Measurements from ENCODE around the gene SLC22A12. TPM values are rescaled to one million over a fixed set of nuclear protein-coding genes. Genes with fewer than 3 reads are reported as not detected.
"Not testable (repeated sequence)": the region's sequence is repeated elsewhere in the genome, so short reads cannot be mapped to it uniquely, and the experiment has no call there.

Gene SLC22A12
- total RNA-seq, 2 donors from 2014 or later = not detected

DNA sequence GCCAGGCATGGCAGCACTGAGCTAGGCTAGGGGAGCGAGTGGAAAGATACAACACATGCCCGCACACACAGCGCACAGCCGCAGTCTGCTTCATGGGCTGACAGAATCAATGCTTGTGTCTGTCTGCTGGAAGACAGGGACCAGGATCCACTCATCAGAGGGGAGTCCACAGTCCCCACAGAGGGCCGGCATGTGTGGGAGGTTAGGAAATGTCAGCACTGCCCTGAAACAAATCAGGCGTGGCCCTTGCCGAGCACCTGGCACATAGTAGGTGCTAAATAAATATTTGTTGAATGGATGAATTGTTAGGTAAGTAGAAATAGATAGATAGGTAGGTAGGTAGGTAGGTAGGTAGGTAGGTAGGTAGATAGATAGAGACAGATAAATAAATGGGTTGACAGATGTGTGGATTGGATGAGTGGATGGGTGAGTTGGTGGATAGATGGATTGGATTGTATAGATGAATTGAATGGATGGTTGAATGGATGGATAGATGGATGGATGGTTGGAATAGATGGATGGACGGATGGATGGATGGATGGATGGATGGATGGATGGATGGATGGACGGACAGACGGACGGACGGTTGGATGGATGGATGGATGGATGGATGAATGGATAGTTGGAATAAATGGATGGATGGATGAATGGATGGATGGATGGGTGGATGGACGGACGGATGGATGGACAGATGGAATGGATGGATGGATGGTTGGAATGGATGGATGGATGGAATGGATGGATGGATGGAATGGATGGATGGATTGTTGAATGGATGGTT, 3.3 kb downstream of the SLC22A12 start:
- DNase-seq = no peak
- H3K4me3 ChIP-seq (ENCODE audit: low read length) = no peak overlapping the region
- no peak overlapping the region for H3K27ac ChIP-seq (ENCODE audit: low read depth, low read length)
- H3K9ac ChIP-seq (ENCODE audit: extremely low read depth, low read length, poor library complexity, severe bottlenecking) = no peak overlapping the region
- H3K36me3 ChIP-seq (ENCODE audit: control insufficient read depth, insufficient read depth, low read length) = no peaks in the 10 kb centered on the region
- H3K4me1 Mint-ChIP-seq = no peaks in the 10 kb centered on the region
- no peaks in the 10 kb centered on the region for H3K27me3 ChIP-seq (ENCODE audit: control insufficient read depth, insufficient read depth, low read length, poor library complexity, severe bottlenecking)
- H3K4me1 ChIP-seq (ENCODE audit: control insufficient read depth, insufficient read depth, low read length) = no peaks in the 10 kb centered on the region
- WGBS, 2 experiments (ENCODE audit: insufficient coverage in 1 of 2, insufficient read length in 1 of 2) = 87 to 93% methylated on average over 11 to 14 of the region's 14 CpGs
- no peaks in the 10 kb centered on the region for H3K36me3 Mint-ChIP-seq (ENCODE audit: low read depth)
- H3K27ac Mint-ChIP-seq = no peak overlapping the region
- peaks cover 10% of the 10 kb centered on the region for H3K27me3 Mint-ChIP-seq (ENCODE audit: insufficient read depth)
- TF ChIP-seq CTCF (conservative IDR thresholded peaks at IDR 0.05) = no peak
- H3K9me3 Mint-ChIP-seq = no peaks in the 10 kb centered on the region
- no peak overlapping the region for H3K4me3 Mint-ChIP-seq
- H3K9me3 ChIP-seq (ENCODE audit: control insufficient read depth, low read length) = peaks cover 6% of the 10 kb centered on the region

DNA sequence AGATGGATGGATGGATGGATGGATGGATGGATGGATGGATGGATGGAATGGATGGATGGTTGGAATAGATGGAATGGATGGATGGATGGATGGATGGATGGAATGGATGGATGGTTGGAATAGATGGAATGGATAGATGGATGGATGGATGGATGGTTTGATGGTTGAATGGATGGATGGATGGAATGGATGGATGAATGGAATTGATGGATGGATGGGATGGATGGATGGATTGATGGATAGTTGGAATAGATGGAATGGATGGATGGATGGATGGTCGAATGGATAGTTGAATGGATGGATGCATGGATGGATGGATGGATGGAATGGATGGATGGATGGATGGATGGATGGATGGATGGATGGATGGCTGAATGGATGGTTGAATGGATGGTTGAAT, 4.9 kb downstream of the SLC22A12 start:
- 56 to 70% methylated on average over 1 of the region's 1 CpG for WGBS, 2 experiments (ENCODE audit: insufficient coverage in 1 of 2, insufficient read length in 1 of 2)
- not testable (repeated sequence) for H3K4me1 ChIP-seq (ENCODE audit: control insufficient read depth, insufficient read depth, low read length); H3K9me3 Mint-ChIP-seq; H3K4me3 ChIP-seq (ENCODE audit: low read length); H3K27ac ChIP-seq (ENCODE audit: low read depth, low read length); H3K27ac Mint-ChIP-seq; H3K36me3 ChIP-seq (ENCODE audit: control insufficient read depth, insufficient read depth, low read length); H3K27me3 Mint-ChIP-seq (ENCODE audit: insufficient read depth); DNase-seq; H3K36me3 Mint-ChIP-seq (ENCODE audit: low read depth); H3K9ac ChIP-seq (ENCODE audit: extremely low read depth, low read length, poor library complexity, severe bottlenecking); H3K4me1 Mint-ChIP-seq; H3K4me3 Mint-ChIP-seq; H3K27me3 ChIP-seq (ENCODE audit: control insufficient read depth, insufficient read depth, low read length, poor library complexity, severe bottlenecking); H3K9me3 ChIP-seq (ENCODE audit: control insufficient read depth, low read length)

DNA sequence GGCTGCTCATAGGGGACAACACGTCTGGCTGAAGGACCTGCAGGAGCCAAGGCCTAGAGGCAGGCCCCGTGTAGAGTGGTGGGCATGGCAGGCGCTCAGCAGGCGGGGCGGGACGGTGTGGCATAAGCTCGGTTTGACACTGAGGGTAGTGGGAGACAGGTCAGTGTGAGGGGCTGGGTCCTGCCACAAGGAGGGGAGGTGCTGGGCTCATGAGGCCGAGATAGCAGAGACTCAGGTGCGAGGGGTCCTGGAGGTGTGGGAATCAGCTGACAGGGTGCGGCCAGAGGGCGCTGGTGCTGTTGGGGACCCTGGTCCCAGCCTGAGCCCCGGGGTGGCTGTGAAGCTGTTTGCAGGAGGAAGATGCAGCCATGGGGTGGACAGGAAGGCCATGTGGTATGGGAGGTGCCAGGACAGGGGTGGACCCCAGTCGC, 6.7 kb downstream of the SLC22A12 start:
- Histone ChIP-seq H3K4me3 (ENCODE audit: low read length) (no peak overlapping the region), H3K4me1 (ENCODE audit: control insufficient read depth, insufficient read depth, low read length) (no peaks in the 10 kb centered on the region), H3K27me3 (ENCODE audit: control insufficient read depth, insufficient read depth, low read length, poor library complexity, severe bottlenecking) (no peaks in the 10 kb centered on the region), H3K36me3 (ENCODE audit: control insufficient read depth, insufficient read depth, low read length) (no peaks in the 10 kb centered on the region), H3K9ac (ENCODE audit: extremely low read depth, low read length, poor library complexity, severe bottlenecking) (no peak overlapping the region), H3K27ac (ENCODE audit: low read depth, low read length) (no peak overlapping the region), H3K9me3 (ENCODE audit: control insufficient read depth, low read length) (peaks cover 6% of the 10 kb centered on the region)
- H3K27me3 Mint-ChIP-seq (ENCODE audit: insufficient read depth) = peaks cover 5% of the 10 kb centered on the region
- WGBS, 2 experiments (ENCODE audit: insufficient coverage in 1 of 2, insufficient read length in 1 of 2) = 91 to 100% methylated on average over 1 to 13 of the region's 13 CpGs
- no peak overlapping the region for H3K27ac Mint-ChIP-seq
- H3K4me3 Mint-ChIP-seq = no peak overlapping the region
- no peaks in the 10 kb centered on the region for H3K4me1 Mint-ChIP-seq
- no peak for DNase-seq
- H3K9me3 Mint-ChIP-seq = no peaks in the 10 kb centered on the region
- no peaks in the 10 kb centered on the region for H3K36me3 Mint-ChIP-seq (ENCODE audit: low read depth)
- no peak for TF ChIP-seq CTCF (conservative IDR thresholded peaks at IDR 0.05)

Data from endodermal cell (in vitro differentiated cells).